ENCODE measurements around the gene SH3RF2.

The SH3RF2 gene

DNA sequence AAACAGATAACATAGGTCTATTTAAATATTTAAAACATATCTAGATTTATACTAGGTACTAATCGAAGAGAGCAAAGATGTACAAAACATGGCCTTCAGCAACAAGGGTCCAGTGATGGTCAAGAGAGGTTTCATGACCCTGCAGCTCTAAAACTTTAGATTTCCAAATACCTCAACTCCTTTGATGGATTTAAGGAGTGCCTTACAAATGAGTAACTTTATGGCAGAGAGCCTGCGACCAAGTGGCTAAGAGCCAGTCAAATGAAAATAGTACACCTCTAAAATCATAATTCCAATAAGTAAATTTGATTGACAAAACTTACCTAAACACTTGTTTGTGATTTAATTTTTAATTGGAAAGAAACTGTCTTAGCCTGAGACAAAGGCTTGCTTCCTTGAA is 4.7 kb upstream of the SH3RF2 start:
- TF ChIP-seq, protein P1, sequence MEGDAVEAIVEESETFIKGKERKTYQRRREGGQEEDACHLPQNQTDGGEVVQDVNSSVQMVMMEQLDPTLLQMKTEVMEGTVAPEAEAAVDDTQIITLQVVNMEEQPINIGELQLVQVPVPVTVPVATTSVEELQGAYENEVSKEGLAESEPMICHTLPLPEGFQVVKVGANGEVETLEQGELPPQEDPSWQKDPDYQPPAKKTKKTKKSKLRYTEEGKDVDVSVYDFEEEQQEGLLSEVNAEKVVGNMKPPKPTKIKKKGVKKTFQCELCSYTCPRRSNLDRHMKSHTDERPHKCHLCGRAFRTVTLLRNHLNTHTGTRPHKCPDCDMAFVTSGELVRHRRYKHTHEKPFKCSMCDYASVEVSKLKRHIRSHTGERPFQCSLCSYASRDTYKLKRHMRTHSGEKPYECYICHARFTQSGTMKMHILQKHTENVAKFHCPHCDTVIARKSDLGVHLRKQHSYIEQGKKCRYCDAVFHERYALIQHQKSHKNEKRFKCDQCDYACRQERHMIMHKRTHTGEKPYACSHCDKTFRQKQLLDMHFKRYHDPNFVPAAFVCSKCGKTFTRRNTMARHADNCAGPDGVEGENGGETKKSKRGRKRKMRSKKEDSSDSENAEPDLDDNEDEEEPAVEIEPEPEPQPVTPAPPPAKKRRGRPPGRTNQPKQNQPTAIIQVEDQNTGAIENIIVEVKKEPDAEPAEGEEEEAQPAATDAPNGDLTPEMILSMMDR (IDR thresholded peaks at IDR 0.05), result no peak
- Histone ChIP-seq H3K9me3 (no peaks in the 10 kb centered on the region), H3K4me3 (ENCODE audit: low read depth in 1 of 2, low read length in 1 of 2) (no peak overlapping the region), H3K27me3 (peaks cover 74% of the 10 kb centered on the region), H3K36me3 (no peaks in the 10 kb centered on the region), H3K4me1 (ENCODE audit: control insufficient read depth in 1 of 2, insufficient read depth in 1 of 2, low read depth in 1 of 2, low read length in 1 of 2) (no peaks in the 10 kb centered on the region), H3K27ac (no peak overlapping the region)

DNA sequence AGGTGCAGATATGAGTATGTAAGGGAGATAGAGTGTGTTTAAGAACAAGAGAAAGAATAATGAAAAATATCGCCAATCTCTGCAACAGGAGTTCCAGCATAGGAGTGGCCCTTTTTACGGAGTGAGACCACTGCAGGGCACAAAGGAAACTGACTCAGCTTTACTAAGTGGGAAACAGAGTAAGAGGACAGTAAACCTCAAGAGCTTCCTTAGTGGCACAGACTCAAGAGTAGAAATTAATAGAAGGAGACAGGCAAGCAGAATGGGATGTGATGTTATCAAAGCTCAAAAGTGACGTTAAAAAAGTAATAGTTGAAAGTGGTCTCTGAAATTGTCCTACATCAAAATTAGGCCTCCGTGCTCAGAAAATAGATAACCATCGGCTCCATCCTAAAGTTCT is 2.1 kb upstream of the SH3RF2 start:
- peaks cover 99% of the 10 kb centered on the region for H3K27me3 ChIP-seq
- TF ChIP-seq, protein P1 (IDR thresholded peaks at IDR 0.05), result no peak
- no peak overlapping the region for H3K27ac ChIP-seq
- no peaks in the 10 kb centered on the region for H3K4me1 ChIP-seq (ENCODE audit: control insufficient read depth in 1 of 2, insufficient read depth in 1 of 2, low read depth in 1 of 2, low read length in 1 of 2)
- no peak overlapping the region for H3K4me3 ChIP-seq (ENCODE audit: low read depth in 1 of 2, low read length in 1 of 2)
- no peaks in the 10 kb centered on the region for H3K36me3 ChIP-seq
- H3K9me3 ChIP-seq, result no peaks in the 10 kb centered on the region

GRCh38 chr5:145937432-145938250 is 1.3 kb downstream of the SH3RF2 start:
- TF ChIP-seq, protein P1 (IDR thresholded peaks at IDR 0.05), result no peak
- no peak overlapping the region for H3K4me3 ChIP-seq (ENCODE audit: low read depth in 1 of 2, low read length in 1 of 2)
- peaks cover 71% of the 10 kb centered on the region for H3K27me3 ChIP-seq
- H3K36me3 ChIP-seq, result no peaks in the 10 kb centered on the region
- H3K9me3 ChIP-seq, result no peaks in the 10 kb centered on the region
- H3K4me1 ChIP-seq (ENCODE audit: control insufficient read depth in 1 of 2, insufficient read depth in 1 of 2, low read depth in 1 of 2, low read length in 1 of 2), result peaks cover 17 to 24% of the 10 kb centered on the region in 2 experiments
- no peak overlapping the region for H3K27ac ChIP-seq

- H3K4me1 ChIP-seq (ENCODE audit: control insufficient read depth in 1 of 2, insufficient read depth in 1 of 2, low read depth in 1 of 2, low read length in 1 of 2), result peaks cover 28 to 35% of the 10 kb centered on the region in 2 experiments
- peaks cover 58% of the 10 kb centered on the region for H3K27me3 ChIP-seq
- TF ChIP-seq, protein P1 (IDR thresholded peaks at IDR 0.05), result no peak
- H3K27ac ChIP-seq, result no peak overlapping the region
- H3K36me3 ChIP-seq, result no peaks in the 10 kb centered on the region
- H3K9me3 ChIP-seq, result no peaks in the 10 kb centered on the region
- H3K4me3 ChIP-seq (ENCODE audit: low read depth in 1 of 2, low read length in 1 of 2), result no peak overlapping the region
These were observed 2.6 kb downstream of the SH3RF2 start for GRCh38 chr5:145938776-145939539.

DNA sequence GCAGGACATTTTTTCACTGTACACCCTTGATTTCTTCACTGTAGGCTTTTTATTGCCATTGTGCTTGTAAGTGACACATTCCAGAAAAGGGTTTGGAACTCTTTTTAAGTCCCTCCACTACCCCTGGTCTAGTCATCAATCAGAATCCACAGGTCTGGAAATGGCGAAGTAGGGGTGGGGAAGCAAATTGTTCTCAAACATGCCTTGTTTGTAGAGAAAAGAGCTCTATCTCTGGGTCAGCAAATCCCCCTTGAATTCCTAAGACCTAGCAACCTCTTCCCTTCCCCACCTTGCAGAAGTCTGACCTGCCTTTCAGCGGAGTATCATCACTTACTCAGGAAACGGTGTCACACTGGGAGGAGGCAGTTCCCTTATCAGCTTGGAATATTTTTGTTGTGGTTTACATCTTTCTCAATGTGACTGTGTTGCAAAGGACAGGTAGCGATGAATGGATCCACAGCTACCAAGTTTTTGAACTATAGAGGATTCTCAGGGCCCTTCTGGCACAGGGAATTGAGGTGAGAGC is 3.2 kb downstream of the SH3RF2 start:
- no peaks in the 10 kb centered on the region for H3K36me3 ChIP-seq
- H3K27me3 ChIP-seq, result peaks cover 51% of the 10 kb centered on the region
- TF ChIP-seq, protein P1 (IDR thresholded peaks at IDR 0.05), result no peak
- H3K9me3 ChIP-seq, result no peaks in the 10 kb centered on the region
- no peak overlapping the region for H3K4me3 ChIP-seq (ENCODE audit: low read depth in 1 of 2, low read length in 1 of 2)
- no peak overlapping the region for H3K27ac ChIP-seq
- peaks cover 30 to 41% of the 10 kb centered on the region in 2 experiments for H3K4me1 ChIP-seq (ENCODE audit: control insufficient read depth in 1 of 2, insufficient read depth in 1 of 2, low read depth in 1 of 2, low read length in 1 of 2)
